OCI-LY3 (cell line): ENCODE data around the gene PIK3C2G.

Experiments used
- H2AFZ ChIP-seq: fragments of 200-600, 300-600 bp; shearing (Covaris generic); 2 replicates; pipeline ENCODE4 v1.6.0; 2014; ENCODE audit warnings: antibody characterized with exemption, low read depth, low read length
- H3K27ac ChIP-seq: fragments of 200-600, 300-600 bp; sonication (generic); 2 replicates; pipeline ENCODE4 v1.5.1; 2014; ENCODE audit warnings: mild to moderate bottlenecking, low read length, moderate library complexity, mixed read lengths
- H3K27me3 ChIP-seq: fragments of 200-600, 300-600 bp; sonication (generic); 2 replicates; pipeline ENCODE4 v1.6.1; 2014; ENCODE audit warnings: low read depth, low read length, mixed read lengths
- H3K36me3 ChIP-seq: fragments of 200-600, 300-600 bp; sonication (generic); replicated peaks from 2 replicates; pipeline ENCODE3; 2014; ENCODE audit warnings: low read depth, low read length, mixed read lengths
- H3K4me1 ChIP-seq: fragments of 300-600, 200-600 bp; sonication (generic); 2 replicates; pipeline ENCODE4 v1.6.1; 2014; ENCODE audit warnings: low read length, mixed read lengths
- H3K4me2 ChIP-seq: fragments of 200-600, 300-600 bp; sonication (generic); 2 replicates; pipeline ENCODE4 v1.6.1; 2014; ENCODE audit warnings: low read length, mixed read lengths
- H3K4me3 ChIP-seq: fragments of 300-600, 200-600 bp; sonication (generic); 2 replicates; pipeline ENCODE4 v1.5.1; 2014; ENCODE audit warnings: antibody characterized with exemption, mild to moderate bottlenecking, low read length, moderate library complexity
- H3K79me2 ChIP-seq: fragments of 300-600, 200-600 bp; shearing (Covaris generic); 2 replicates; pipeline ENCODE4 v1.6.1; 2014; ENCODE audit warnings: mild to moderate bottlenecking, low read length, mixed read lengths
- H3K9ac ChIP-seq: fragments of 300-600, 200-600 bp; shearing (Covaris generic); 2 replicates; pipeline ENCODE4 v1.6.0; 2014; ENCODE audit warnings: mild to moderate bottlenecking, low read length, moderate library complexity
- H3K9me3 ChIP-seq: fragments of 200-600, 300-600 bp; shearing (Covaris generic); 2 replicates; pipeline ENCODE4 v1.6.1; 2014; ENCODE audit warnings: low read length, mixed read lengths; ENCODE audit not compliant: insufficient read depth
- H4K20me1 ChIP-seq: fragments of 200-600, 300-600 bp; sonication (generic); 2 replicates; pipeline ENCODE4 v1.6.1; 2016; ENCODE audit warnings: low read length, mixed read lengths; ENCODE audit not compliant: insufficient read depth
- EZH2phosphoT487 ChIP-seq: fragments of 200-600 bp; shearing (Covaris generic); IDR thresholded peaks from 2 replicates; pipeline ENCODE4 v1.6.1; 2018; ENCODE audit warnings: antibody characterized with exemption, mixed run types, low read depth
- TF ChIP-seq, protein P1 (sequence below): fragments of 200-600, 300-600 bp; sonication (generic); IDR thresholded peaks from 2 replicates; pipeline ENCODE4 v1.5.1; 2014; ENCODE audit warnings: antibody characterized with exemption, low read length, low read depth

PIK3C2G gene

DNA sequence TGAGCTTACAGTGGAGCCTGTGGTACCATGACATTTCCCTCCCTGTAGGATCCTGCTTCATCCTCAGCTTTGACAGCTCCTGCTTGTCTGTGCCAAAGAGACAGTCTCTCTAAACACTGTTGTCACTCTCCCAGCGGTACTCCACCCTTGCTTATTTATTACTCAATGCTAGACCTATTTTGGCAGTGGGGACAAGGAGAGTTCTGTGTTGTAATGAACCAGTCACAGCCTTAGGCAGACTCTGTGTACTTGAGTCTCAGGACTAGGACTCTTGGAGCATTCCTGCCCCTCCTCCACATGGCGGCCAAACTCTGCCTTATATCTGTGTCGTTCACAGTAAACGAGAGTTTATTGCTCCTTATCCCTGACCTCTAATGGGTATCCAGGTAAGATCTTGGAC, 70.9 kb downstream of the PIK3C2G start:
- H3K79me2 ChIP-seq, result no peaks in the 10 kb centered on the region
- no peak for TF ChIP-seq EZH2phosphoT487
- TF ChIP-seq, protein P1, sequence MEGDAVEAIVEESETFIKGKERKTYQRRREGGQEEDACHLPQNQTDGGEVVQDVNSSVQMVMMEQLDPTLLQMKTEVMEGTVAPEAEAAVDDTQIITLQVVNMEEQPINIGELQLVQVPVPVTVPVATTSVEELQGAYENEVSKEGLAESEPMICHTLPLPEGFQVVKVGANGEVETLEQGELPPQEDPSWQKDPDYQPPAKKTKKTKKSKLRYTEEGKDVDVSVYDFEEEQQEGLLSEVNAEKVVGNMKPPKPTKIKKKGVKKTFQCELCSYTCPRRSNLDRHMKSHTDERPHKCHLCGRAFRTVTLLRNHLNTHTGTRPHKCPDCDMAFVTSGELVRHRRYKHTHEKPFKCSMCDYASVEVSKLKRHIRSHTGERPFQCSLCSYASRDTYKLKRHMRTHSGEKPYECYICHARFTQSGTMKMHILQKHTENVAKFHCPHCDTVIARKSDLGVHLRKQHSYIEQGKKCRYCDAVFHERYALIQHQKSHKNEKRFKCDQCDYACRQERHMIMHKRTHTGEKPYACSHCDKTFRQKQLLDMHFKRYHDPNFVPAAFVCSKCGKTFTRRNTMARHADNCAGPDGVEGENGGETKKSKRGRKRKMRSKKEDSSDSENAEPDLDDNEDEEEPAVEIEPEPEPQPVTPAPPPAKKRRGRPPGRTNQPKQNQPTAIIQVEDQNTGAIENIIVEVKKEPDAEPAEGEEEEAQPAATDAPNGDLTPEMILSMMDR, result no peak
- no peaks in the 10 kb centered on the region for H3K36me3 ChIP-seq
- no peaks in the 10 kb centered on the region for H3K27me3 ChIP-seq
- H3K27ac ChIP-seq, result no peak overlapping the region
- no peak overlapping the region for H3K9ac ChIP-seq
- H3K4me1 ChIP-seq, result no peaks in the 10 kb centered on the region
- H3K9me3 ChIP-seq, result no peaks in the 10 kb centered on the region
- H3K4me3 ChIP-seq, result no peak overlapping the region
- no peaks in the 10 kb centered on the region for H4K20me1 ChIP-seq
- no peak overlapping the region for H2AFZ ChIP-seq
- H3K4me2 ChIP-seq, result no peak overlapping the region

DNA sequence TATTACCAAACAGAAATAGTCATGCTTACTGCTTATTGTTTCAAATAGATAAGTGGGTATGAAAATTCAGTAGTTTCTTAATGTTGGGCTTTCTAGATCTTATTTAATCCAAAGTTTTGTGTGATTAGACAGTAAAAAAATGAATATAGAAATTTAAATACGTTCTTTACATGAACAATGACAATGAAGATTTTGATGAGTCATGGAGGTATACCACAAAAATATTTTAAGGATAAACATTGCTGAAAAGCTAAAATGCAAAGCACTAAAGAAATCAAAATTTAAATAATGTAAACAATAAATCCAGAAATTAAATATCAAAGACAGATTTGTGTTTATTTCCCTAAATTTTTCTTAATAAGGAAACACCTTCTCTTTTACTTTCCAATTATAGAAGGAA, 78.3 kb downstream of the PIK3C2G start:
- TF ChIP-seq EZH2phosphoT487, result no peak
- TF ChIP-seq, protein P1, result no peak
- H3K4me2 ChIP-seq, result no peak overlapping the region
- no peaks in the 10 kb centered on the region for H3K36me3 ChIP-seq
- H3K9me3 ChIP-seq, result no peaks in the 10 kb centered on the region
- no peak overlapping the region for H3K9ac ChIP-seq
- H3K4me1 ChIP-seq, result no peaks in the 10 kb centered on the region
- no peak overlapping the region for H3K4me3 ChIP-seq
- no peaks in the 10 kb centered on the region for H3K27me3 ChIP-seq
- no peaks in the 10 kb centered on the region for H4K20me1 ChIP-seq
- H2AFZ ChIP-seq, result no peak overlapping the region
- no peaks in the 10 kb centered on the region for H3K79me2 ChIP-seq
- no peak overlapping the region for H3K27ac ChIP-seq

DNA sequence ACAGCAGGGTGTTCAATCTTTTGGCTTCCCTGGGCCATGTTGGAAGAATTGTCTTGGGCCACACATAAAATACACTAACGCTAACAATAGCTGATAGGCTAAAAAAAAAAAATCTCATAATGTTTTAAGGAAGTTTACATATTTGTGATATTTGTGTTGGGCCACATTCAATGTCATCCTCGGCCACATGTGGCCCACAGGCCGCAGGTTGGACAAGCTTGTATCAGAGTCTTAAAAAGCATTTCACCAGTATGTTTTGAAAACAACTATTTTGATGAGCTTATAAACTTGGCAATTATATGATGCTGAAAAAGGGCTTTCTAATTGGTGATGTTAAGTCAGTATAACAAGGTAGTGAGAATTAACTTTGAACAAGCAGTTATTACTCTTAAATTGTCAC, 78.9 kb downstream of the PIK3C2G start:
- Histone ChIP-seq H3K4me2 (no peak overlapping the region), H3K79me2 (no peaks in the 10 kb centered on the region), H3K36me3 (no peaks in the 10 kb centered on the region), H2AFZ (no peak overlapping the region), H3K27me3 (no peaks in the 10 kb centered on the region), H3K4me3 (no peak overlapping the region), H4K20me1 (no peaks in the 10 kb centered on the region), H3K9me3 (no peaks in the 10 kb centered on the region), H3K9ac (no peak overlapping the region), H3K27ac (no peak overlapping the region), H3K4me1 (no peaks in the 10 kb centered on the region)
- no peak for TF ChIP-seq EZH2phosphoT487
- TF ChIP-seq, protein P1, result no peak

DNA sequence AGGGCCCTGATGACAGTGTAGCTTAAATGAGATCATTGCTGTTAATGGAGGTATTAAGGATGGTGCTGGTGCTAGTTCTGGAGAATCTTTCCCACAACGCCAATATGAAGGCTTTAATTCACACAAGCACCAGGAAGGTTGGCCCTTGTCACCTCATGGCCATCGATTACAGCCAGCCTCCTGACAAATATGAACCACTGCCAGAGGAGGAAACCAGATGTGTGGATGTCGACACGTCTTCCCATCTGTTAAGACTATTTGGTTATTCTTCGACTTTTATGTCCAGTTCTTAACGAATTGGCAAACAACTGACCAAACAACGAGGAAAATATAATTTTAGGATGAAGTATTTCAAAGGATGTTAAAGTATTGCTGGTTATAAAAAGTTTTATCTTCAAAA, 79.5 kb downstream of the PIK3C2G start:
- no peak overlapping the region for H3K27ac ChIP-seq
- no peaks in the 10 kb centered on the region for H3K36me3 ChIP-seq
- no peaks in the 10 kb centered on the region for H4K20me1 ChIP-seq
- TF ChIP-seq EZH2phosphoT487, result no peak
- TF ChIP-seq, protein P1, result no peak
- no peak overlapping the region for H3K4me3 ChIP-seq
- no peaks in the 10 kb centered on the region for H3K4me1 ChIP-seq
- no peaks in the 10 kb centered on the region for H3K27me3 ChIP-seq
- no peak overlapping the region for H3K4me2 ChIP-seq
- no peak overlapping the region for H2AFZ ChIP-seq
- no peaks in the 10 kb centered on the region for H3K79me2 ChIP-seq
- H3K9me3 ChIP-seq, result no peaks in the 10 kb centered on the region
- no peak overlapping the region for H3K9ac ChIP-seq
